ENCODE results near the gene FBXO28. TPM values are rescaled to one million over a fixed set of nuclear protein-coding genes. Genes with fewer than 3 reads are reported as not detected.

The FBXO28 gene
- total RNA-seq, 4 donors from 2014 or later, result 25.2 to 34.3 (median 31.5) TPM

DNA sequence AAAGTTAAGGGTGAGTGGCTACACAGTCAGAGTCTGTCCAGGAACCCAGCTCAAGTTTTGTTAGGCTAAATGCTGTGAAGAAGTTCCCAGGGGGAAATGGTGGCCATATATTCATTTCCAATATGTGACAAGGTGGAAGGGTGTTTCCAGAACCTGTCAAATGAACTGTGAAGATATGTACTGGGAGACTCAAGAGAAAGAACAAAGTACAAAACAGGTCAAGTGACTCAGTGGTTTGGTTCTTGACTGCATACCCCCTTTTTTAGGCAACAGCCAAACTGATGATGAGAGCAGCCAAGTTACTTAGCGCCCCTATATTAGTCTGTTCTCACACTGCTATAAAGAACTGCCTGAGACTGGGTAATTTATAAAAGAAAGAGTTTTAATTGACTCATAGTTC is 18.6 kb upstream of the FBXO28 start:
- TF ChIP-seq, protein P1, sequence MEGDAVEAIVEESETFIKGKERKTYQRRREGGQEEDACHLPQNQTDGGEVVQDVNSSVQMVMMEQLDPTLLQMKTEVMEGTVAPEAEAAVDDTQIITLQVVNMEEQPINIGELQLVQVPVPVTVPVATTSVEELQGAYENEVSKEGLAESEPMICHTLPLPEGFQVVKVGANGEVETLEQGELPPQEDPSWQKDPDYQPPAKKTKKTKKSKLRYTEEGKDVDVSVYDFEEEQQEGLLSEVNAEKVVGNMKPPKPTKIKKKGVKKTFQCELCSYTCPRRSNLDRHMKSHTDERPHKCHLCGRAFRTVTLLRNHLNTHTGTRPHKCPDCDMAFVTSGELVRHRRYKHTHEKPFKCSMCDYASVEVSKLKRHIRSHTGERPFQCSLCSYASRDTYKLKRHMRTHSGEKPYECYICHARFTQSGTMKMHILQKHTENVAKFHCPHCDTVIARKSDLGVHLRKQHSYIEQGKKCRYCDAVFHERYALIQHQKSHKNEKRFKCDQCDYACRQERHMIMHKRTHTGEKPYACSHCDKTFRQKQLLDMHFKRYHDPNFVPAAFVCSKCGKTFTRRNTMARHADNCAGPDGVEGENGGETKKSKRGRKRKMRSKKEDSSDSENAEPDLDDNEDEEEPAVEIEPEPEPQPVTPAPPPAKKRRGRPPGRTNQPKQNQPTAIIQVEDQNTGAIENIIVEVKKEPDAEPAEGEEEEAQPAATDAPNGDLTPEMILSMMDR (IDR thresholded peaks at IDR 0.05), result no peak
- TF ChIP-seq POLR2A (IDR thresholded peaks at IDR 0.05), result no peak
- Histone ChIP-seq H3K36me3 (no peaks in the 10 kb centered on the region), H3K27ac (peak overlapping the region in 3 of 4 donors; percentile 47 to 65 (median 62)), H3K9me3 (no peaks in the 10 kb centered on the region), H3K4me1 (peaks cover 0 to 10% (median 0%) of the 10 kb centered on the region in 3 donors), H3K4me3 (no peak overlapping the region), H3K27me3 (peaks cover 0 to 8% (median 0%) of the 10 kb centered on the region in 4 donors)
- 71 to 93% methylated on average over 1 of the region's 1 CpG for WGBS, 2 donors
- no peak for DNase-seq
- intact Hi-C loops (cut with DNase I), result no loop called here

DNA sequence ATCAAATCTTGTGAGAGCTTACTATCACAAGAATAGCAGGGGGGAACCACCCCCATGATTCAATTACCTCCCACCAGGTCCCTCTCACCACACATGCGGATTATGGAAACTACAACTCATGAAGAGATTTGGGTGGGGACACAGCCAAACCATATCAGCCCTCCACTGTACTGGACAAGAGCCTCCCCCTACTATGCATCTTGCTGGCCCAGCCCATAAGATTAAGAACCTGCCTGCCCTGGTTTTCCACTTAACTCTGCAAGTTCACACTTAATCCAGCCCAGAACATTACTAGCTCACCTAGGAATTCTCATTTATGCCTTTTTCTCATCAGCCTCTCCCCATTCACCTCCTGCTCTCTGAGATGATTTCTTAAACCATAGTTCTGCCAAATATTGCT is 18.0 kb upstream of the FBXO28 start:
- TF ChIP-seq, protein P1 (IDR thresholded peaks at IDR 0.05), result no peak
- no peak for TF ChIP-seq POLR2A (IDR thresholded peaks at IDR 0.05)
- H3K27ac ChIP-seq, result peak overlapping the region in 3 of 4 donors; percentile 47 to 65 (median 62)
- intact Hi-C loops (cut with DNase I), result no loop called here

DNA sequence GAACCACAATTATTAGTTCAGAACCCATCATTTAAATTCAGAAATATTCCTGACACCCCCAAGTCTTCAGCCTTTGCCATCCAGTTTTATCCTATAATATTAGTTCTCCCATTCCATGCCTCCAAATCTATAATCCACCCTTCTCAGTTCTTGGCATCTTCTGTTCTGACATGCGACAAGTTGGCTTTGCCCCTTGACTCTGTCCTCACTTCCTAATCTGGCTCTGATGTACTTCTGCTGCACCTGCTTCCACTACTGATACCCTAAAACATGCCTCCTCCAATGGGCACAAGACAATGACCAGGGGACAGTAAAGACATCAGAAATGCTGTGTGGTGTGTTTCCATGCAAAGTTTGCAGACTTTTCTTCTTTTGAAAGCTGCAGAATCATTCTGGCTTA is 17.1 kb upstream of the FBXO28 start:
- Histone ChIP-seq H3K36me3 (no peaks in the 10 kb centered on the region), H3K27ac (peak overlapping the region in 2 of 4 donors; percentile 62 to 65), H3K9me3 (no peaks in the 10 kb centered on the region), H3K4me3 (no peak overlapping the region), H3K4me1 (peaks cover 0 to 10% (median 0%) of the 10 kb centered on the region in 3 donors), H3K27me3 (peaks cover 0 to 8% (median 0%) of the 10 kb centered on the region in 4 donors)
- intact Hi-C loops (cut with DNase I), result no loop called here
- TF ChIP-seq, protein P1 (IDR thresholded peaks at IDR 0.05), result no peak
- TF ChIP-seq POLR2A (IDR thresholded peaks at IDR 0.05), result no peak
- WGBS, 2 donors, result 76 to 100% methylated on average over 1 of the region's 1 CpG
- no peak for DNase-seq

More for the DNA sequence above, 18.0 kb upstream of the FBXO28 start:
- Histone ChIP-seq H3K27me3 (peaks cover 0 to 8% (median 0%) of the 10 kb centered on the region in 4 donors), H3K9me3 (no peaks in the 10 kb centered on the region), H3K36me3 (no peaks in the 10 kb centered on the region), H3K4me1 (peaks cover 0 to 10% (median 0%) of the 10 kb centered on the region in 3 donors), H3K4me3 (no peak overlapping the region)
- no peak for DNase-seq
- WGBS, 2 donors, result 100% methylated on average over 1 of the region's 1 CpG; no CpG with 5 or more reads in 1 of the 2 donors

DNA sequence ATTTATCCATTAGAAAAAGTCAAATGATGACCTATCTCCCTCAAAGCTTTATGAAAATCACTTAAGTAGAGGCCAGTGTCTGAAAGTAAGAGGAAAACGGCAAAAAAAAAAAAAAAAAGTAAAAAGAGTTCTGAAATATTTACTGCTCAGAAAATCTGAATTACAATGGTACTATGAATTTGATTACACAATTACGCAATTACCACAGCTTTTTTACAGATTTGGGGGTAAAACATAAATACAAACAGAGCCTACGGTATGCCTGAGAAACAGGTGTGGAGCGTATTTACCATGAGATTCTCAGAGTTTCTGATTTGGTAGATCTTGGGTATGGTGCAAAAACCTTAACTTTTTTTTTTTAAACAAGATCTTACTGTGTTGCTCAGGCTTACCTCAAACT is 15.9 kb upstream of the FBXO28 start:
- Histone ChIP-seq H3K27ac (no peak overlapping the region), H3K36me3 (no peaks in the 10 kb centered on the region), H3K9me3 (no peaks in the 10 kb centered on the region), H3K4me3 (no peak overlapping the region), H3K27me3 (peaks cover 0 to 8% (median 0%) of the 10 kb centered on the region in 4 donors), H3K4me1 (peaks cover 0 to 10% (median 0%) of the 10 kb centered on the region in 3 donors)
- intact Hi-C loops (cut with DNase I), result no loop called here
- TF ChIP-seq, protein P1 (IDR thresholded peaks at IDR 0.05), result no peak
- no peak for TF ChIP-seq POLR2A (IDR thresholded peaks at IDR 0.05)
- no peak for DNase-seq
- 90 to 91% methylated on average over 4 of the region's 4 CpGs for WGBS, 2 donors

DNA sequence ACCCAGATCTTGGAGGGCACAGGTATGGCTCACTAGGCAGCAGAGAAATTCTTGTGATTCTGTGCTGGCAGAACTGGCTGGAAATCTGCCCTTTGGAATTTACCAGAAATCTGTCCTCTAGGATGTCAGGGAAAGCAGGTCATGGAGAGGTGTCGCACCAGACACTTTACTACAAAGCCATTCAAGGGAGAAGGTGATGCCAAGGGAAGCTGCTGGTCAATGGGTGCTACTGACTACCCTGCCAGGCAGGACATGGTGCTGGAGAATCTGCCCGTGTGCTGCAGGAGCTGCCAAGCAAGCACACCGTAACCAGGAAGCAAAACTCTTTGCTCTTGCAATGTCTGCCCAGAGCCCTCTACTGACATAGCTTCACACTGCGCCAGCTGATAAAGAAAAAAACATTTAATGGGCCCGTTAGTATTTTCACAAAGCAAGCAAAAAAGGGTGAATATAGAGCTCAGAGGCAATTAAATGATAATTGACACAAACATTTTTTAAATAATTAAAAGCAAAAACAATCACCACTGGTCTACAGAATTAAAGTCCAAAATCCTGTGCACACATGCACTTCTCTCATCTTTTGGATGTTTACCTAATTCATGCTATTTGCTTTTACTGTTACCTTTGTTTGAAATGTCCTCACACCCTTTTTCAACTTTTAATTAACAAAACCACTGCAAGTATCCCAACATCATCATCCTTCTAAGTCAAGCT is 7.2 kb upstream of the FBXO28 start:
- Histone ChIP-seq H3K36me3 (no peaks in the 10 kb centered on the region), H3K27ac (no peak overlapping the region), H3K4me3 (no peak overlapping the region), H3K9me3 (no peaks in the 10 kb centered on the region), H3K27me3 (peaks cover 0 to 21% (median 0%) of the 10 kb centered on the region in 4 donors), H3K4me1 (peaks cover 0 to 4% (median 0%) of the 10 kb centered on the region in 3 donors)
- 17 to 27% methylated on average over 5 of the region's 5 CpGs for WGBS, 2 donors
- no peak for DNase-seq
- no peak for TF ChIP-seq POLR2A (IDR thresholded peaks at IDR 0.05)
- TF ChIP-seq, protein P1 (IDR thresholded peaks at IDR 0.05), result peak in 4 of 6 experiments; percentile 20 to 52 (median 25)
- intact Hi-C loops (cut with DNase I), result no loop called here

All from esophagus squamous epithelium (tissue), 5 donors.